DMS 273 treated with DMSO at 0.1 percent for 48 hours (cell line): ENCODE data around the gene FXYD1.
"Not testable (repeated sequence)": the region's sequence is repeated elsewhere in the genome, so short reads cannot be mapped to it uniquely, and the experiment has no call there.

ENCODE experiments used
- DNase-seq: peaks from one replicate; lab custom pipeline; 2025; lab: John Stamatoyannopoulos, UW

Gene FXYD1

DNA sequence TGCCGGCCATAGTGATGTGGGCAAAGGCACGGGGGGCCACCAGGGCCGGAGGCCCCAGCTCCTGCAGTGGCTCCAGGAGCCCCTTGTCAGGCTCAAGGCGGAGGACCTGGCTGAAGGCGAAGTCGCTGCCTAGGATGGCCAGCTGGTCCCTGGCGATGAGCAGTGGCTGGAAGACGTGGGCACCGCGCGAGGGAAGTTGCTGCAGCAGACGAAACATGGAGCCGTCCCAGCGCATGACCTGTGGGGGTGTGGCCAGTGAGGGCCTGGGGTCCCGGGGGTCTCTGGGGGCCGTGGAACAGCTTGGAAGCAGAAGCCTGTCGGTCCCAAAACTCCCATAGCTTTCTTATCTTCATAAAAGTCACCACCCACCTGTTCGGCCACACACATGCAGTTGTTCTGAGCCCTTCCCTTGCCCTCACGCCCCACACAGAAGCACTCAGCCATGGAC is 13.3 kb upstream of the FXYD1 start:
- no peak for DNase-seq

DNA sequence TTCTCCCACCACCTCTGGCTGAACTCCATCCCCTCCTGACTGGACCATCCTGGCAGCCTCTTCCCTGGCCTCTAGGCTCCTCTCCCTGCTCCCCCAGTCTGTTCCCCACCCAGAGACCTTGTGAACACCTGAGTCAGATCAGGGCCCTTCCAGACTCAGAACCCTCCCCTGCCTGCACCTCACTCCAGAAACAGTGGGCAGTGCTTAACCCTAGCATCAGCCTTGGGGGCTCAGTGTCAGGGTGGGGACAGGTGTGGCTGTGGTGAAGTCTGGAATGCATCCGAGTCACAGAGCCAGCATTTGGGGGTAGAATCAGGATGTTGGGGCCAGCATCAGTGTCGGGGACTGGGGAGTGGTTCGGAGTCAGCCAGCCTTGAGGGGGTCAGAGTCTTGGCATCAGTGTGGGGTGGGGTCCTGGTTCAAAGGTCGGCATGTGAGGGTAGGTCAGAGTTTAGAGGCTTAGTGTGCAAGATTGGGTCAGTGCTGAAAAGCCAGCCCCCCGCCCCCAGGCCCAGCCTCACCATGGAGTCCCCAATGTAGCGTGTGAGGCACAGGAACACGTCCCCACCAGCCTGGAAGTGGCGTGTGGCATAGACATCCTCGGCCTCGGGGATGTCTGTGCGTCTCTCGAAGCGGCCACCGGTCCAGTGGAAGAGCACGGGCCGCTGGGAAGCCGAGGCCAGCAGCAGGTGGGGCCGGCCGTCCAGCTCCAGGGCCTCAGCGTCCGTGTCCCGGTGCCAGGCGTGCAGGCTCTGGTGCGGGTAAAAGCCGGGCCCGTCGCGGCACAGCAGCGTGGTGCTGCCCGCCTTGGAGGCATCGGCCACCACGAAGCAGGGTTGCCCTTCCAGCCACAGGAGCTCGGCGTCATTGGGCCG is 12.6 kb upstream of the FXYD1 start:
- no peak for DNase-seq

DNA sequence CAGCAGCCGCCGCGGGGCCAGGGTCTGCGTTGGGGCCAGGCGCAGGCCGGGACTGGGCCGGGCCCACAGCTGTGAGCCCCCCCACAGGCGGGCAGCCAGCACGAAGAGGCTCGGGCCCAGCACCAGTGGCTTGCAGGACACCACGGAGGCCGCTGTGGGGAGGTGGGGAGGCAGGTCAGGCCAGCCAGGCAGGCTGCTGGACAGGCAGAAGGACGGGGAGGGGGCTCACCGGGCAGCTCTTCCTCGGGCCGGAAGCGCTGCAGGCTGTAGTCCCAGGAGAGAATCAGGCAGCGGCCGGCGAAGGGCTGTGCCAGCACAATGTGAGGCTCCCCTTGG is 12.0 kb upstream of the FXYD1 start:
- no peak for DNase-seq

DNA sequence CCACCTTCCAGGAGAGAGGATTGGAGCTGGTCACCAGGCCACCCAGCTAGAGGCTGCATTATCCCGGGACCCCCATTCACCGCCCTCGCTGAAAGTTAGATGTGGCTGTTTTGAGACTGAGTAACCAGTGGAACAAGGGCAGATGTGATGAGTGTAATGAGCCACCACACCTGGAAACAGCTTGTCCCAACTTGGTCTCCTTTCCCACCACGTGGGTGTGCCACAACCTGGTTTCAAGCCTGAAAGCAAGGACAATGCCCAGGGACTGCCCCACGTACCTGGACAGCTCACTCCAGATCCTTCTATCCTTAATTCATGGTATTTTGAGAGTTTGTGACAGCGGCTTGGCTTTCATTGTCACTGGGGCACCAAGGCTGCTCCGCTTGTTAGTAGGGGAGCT is 10.8 kb upstream of the FXYD1 start:
- no peak for DNase-seq

DNA sequence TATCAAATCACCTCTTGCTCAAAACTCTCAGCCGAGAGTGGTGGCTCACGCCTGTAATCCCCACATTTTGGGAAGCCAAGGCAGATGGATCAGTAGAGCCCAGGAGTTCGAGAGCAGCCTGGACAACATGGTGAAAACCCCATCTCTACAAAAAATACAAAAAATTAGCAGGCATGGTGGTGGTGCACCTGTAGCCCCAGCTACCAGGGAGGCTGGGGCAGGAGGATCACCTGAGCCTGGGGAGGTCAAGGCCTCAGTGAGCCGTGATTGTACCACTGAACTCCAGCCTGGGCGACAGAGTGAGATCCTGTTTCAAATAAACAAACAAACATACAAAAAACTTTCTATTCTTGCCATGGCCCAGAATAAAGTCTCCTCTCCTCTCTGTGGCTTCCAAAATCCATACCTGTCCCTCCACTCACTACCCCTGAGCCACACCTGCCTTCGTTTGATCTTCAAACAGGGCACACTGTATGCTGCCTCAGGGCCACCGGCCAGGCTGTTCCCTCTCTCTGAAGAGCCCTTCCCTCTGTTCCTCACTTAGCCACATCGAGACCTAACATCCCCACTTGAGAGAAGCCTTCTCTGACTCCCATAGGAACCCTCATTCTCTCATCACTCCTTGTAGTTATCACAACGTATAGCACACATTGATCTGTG is 10.1 kb upstream of the FXYD1 start:
- DNase-seq, result no peak

DNA sequence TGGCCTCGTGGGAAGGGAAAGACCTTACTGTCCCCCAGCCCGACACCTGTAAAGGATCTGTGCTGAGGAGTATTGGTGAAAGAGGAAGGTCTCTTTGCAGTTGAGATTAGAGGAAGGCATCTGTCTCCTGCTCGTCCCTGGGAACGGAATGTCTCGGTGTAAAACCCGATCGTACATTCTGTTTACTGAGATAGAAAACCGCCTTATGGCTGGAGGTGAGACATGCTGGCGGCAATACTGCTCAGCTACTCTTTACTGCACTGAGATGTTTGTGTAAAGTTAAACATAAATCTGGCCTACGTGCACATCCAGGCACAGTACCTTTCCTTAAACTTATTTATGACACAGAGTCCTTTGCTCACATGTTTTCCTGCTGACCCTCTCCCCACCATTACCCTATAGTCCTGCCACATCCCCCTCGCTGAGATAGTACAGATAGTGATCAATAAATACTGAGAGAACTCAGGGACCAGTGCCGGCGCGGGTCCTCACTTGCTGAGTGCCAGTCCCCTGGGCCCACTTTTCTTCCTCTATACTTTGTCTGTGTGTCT is 8.8 kb upstream of the FXYD1 start:
- not testable (repeated sequence) for DNase-seq

DNA sequence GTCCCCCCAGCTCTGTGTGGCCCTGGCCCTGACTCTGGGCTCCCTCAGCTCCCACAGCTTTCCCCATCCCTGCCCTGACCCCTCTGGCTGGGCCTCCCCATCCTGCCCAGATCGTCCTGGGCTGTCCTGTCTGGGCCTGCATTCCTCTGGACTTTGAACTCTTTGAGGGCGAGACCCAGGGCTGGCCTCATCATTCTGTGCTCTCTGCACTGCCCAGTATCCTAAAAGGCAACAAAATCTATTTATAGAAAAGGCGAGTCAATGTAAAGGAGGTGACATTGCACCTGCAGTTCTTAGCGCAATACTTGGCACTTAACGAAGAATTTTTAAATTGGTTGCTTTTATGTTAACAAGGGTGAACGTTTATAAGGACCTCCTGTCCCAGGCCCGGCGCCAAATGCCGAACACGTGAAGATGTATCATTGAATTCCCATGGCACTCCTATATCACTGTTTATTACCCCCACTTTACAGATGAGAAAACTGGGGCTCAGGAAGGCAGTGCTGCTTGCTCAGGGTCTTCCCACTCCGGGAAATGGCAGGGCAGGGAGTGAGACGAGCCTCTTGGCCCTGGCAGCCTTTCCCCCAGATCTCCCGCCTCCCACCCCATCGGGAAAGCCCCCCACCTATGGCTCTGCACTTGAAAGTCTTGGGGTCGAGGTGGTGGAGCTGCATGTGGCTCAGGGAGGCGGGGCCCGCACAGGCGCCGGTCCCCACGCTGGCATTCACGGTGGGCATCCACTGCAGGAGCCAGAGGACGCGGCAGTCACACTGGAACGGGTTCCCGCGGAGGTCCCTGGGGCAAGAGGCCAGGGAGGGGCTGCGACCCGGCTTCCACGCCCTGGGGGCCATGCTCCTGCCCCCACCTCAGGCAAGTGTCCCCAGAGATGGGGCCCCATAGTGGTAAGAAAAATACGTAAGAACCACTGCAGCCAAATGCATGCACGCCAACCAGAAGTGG is 7.6 kb upstream of the FXYD1 start:
- no peak for DNase-seq

DNA sequence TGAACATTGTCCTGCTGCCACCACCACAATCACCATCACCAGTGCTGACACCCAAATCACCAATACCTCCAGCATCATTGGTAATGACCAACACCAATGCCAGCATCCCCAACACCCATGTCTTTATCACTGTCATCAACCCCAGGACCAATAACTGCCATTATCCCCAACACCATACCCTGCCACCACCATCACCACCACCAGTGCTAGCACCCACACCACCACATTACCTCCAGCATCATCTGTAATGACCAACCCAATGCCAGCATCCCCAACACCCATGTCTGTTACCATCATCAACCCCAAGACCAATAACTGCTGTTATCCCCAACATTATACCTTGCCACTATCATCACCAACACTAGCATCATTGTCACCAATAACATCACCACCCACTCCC is 6.4 kb upstream of the FXYD1 start:
- no peak for DNase-seq

DNA sequence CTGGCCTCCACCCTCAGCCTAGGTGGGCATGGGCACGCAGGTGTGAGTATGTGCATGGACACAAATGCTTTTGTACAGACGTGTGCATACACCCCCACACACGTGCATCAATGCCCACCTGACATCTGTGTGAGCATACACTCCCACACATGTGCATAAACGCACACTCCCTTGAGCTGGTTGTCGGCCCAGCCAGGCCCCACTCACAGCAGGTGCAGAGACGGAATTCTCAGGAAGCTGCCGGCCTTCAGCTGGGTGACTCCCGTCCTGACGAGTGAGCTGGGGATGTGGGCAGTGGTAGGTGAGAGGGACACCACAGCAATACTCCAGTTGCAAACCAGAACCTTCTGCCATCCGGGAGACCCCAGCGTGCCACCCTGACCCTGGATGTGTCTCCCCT is 4.8 kb upstream of the FXYD1 start:
- DNase-seq, result no peak

DNA sequence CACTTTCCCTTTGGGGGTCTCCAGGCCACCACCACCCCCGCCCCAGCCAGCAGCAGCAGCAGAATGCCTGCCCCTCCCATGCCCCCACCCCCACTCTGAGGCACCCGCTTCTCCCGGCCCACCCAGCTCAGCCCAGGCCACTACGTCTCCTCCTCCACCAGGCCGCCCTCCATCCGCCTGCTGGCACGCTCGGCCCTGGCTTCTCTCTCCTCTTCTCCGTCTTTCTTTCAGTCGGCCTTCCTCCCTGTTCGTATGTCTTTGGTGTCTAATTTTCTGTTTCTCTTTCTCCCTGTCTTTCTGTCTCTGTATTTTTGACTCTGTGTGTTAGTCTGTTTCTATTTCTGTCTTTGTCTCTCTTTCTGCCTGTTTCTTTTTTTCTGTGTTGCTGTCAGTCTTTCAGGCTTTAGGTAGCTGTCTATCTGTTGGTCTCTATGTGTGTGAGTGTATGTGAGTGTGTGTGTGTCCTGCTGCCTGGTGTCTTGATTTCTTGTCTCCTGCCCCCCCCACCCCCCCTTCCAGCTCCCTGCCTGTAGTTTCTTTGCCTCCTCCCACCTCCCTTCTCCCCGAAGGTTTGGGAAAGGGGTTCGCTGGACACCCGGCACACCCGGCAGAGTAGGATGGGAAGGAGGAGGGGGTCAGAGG is 3.9 kb upstream of the FXYD1 start, which contains the start of gene LGI4:
TSS of gene LGI4 (minus strand) at position 459 of the 642 bp plus-strand sequence. CDS start at position 80, 379 bp downstream.
- no peak for DNase-seq

DNA sequence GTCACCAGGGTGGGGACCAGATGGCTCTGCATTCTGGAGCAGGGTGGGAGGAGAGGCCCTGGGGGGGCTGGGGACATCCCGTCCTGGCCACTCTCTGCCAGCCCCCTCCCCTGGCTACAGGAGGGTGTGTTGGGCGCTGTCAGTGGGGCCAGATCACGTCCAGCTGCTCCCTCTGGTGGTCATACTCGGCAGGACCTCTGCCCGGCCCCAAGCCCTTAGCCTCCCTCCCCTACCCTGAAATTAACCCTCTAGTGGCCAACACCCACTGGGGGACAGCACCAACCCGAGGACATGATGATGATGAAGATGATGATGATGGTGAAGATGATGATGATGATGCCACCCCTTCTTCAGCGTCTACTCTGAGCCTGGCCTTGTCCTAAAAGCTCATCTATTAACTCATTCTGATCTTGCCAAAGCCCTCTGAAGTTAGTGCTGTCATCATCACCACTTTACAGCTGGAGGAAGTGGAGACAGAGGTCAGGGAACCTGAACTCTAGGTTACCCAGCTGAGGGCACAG is 3.2 kb upstream of the FXYD1 start:
- DNase-seq, result no peak

DNA sequence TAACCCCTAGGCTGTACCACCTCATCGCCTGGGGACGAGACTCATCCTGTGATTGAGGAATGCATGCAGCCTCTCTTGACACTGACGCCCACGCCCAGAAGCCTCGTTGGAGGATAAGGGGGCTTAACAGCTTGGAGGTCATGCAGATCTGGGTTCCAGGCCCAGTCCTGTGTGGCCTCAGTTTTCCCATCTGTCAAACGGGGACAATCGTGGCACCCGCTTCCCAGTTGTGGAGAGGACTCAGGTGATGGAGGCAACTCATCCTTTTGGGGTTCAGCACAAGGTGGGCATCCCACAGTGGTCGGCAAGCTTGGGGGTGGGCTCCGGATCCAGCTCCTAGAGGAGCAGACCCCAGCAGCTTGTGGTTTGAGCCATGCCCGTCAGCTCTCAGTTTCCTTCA is 2.4 kb upstream of the FXYD1 start:
- DNase-seq, result no peak

DNA sequence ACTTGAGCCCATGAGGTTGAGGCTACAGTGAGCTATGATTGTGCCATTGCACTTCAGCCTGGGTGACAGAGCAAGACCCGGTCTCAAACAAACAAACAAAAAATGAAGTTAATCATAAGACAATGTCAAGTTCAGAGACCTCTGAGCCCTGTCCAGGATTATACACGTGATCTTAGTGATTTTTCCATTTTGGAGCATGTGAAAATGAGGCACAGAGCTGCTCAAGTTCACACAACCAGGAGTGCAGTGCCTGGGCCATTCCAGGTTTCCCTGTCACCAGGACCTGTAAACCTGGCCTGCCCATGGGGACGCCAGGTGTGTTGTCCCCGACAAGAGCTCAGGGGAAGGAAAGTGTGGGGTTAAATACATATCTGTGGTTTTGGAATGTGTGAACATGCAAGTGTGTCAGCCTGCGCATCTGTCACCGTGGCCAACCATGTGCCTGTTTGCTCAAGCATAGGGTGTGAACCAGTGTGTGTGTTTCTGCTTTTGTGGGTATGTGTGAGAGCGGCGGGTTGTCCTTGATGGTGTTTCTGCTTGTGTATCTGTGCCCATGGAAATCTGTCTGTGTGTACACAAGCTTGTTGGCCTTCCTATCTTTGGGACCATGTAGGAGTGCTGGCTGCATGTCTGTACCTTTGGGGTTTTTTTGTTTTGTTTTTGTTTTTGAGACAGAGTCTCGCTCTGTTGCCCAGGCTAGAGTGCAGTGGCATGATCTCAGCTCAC is 1.5 kb upstream of the FXYD1 start:
- DNase-seq, result no peak

DNA sequence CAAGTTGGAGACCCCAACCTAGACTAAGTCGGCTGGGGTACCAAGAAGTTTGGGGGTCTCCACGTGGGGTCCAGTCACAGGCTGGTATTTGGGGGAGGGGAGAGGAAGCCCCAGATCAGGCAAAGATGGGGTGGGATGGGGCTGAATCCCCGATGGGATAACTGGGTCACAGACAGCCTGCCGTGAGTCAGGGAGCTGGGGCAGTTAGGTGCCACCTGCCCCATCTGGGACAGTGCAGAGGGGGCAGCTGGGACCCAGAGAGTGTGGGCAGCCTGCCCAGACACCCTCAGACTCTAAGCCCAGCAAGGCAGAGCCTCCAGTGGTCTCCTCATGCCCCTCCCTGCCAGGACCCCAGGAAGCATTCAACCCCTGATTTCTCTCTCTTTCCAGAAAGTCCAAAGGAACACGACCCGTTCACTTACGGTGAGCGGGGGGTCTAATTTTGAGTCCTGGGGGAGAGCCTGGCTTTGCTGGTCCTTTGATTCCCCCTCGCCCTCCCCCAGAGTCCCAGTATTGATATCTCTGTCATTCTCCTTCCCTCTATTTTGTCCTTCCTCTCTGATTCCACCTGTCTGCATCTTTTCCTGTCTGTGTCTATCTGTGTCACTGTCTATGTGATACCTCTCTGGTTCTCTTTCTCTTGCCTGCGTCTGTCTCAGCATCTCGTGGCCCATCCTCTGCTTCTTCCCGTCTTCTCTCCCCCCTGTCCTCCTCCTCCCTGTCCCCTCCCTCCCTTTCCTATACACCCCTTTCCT is 1.8 kb downstream of the FXYD1 start:
- no peak for DNase-seq

DNA sequence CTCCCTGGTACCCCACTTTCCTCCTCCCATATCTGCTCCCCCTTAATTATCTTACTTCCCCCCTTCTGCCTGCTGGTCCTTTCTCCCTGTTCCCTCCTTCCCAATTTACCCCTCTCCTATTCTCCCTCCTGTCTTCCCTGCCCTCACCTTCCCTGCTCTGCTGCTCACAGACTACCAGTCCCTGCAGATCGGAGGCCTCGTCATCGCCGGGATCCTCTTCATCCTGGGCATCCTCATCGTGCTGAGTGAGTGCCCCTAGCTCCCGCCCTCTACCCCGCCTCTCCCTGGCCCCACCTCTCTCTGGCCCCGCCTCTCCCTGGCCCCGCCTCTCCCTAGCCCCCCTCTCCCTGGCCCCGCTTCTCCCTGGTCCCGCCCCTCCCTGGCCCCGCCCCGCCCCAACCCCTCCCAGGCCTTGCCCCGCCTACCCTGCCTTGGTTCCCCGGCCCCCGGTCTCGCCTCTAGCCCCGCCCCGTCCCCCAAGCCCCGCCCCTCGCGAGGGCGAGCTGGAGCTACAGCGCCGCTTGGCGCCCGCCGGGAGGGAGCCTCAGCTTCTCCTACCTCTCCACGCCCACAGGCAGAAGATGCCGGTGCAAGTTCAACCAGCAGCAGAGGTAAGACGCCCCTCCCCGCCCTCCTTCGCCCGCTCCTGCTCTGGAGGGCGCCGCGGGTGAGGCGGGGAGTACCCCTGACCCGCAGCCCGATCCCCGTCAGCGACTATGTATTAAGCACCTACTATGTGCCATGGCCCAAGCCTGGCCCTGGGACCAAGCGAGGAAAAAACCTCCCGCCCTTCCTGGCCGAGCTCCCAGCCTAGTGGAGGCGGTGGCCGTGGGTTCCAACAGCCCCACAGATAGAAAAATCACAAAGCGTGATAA is 2.6 kb downstream of the FXYD1 start:
- DNase-seq, result peak; percentile 85

DNA sequence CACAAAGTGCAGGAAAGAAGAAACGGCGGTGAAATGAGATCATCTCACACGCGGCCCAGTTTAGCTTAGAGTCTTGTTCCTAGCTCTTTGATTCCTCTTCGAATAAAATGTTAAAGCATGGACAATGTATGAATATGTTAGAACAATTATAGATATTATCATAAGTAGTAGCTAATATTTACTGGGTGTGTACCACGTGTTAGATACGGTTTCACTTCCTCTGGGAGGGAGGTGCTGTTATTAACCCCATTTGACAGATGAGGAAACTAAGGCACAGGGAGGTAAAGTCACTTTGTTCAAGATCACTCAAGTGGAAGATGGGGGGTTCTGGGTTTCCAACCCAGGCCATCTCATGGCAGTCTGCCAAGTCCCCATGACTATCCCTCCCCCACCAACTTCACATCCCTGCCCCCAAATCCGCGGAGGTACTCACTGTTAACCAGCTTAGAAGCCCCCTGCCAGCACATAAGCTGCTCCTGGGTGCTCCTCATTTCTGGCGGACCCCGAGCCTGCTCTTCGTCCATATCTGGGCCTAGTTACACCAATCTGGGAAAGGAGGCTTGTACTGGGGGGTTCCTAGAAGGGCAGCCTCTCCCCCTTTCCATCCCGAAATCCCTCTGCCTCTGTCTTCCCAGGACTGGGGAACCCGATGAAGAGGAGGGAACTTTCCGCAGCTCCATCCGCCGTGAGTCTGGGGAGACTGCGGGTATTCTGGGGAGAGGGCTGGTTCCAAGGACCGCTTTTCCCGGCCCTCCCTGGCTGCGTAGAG is 3.4 kb downstream of the FXYD1 start:
- DNase-seq, result no peak

DNA sequence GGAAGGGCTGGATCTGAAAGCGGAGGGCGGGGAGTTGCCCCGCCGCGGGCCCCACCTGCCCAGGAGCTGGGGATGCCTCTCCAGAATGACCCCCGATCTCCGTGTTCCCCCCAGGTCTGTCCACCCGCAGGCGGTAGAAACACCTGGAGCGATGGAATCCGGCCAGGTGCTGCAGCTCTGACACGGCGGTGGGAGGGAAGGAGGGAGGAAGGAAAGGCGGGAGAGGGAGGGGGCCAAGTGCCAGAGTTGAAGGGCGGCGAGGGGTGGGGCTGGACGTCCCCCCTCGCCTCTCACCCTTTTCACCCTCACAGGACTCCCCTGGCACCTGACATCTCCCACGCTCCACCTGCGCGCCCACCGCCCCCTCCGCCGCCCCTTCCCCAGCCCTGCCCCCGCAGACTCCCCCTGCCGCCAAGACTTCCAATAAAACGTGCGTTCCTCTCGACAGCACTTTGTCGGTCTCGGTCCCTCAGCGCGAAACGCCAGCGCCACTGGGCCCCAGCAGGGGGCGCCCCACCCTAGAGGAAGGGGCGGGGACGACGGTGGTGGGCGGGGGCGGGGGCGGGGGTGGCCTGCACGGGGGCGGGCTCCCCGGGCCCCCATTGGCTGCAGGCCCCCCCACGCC is 4.1 kb downstream of the FXYD1 start:
- DNase-seq, result no peak
